Measurements from ENCODE around the gene CPED1. TPM values are rescaled to one million over a fixed set of nuclear protein-coding genes. Genes with fewer than 3 reads are reported as not detected.
"Not testable (repeated sequence)": the region's sequence is repeated elsewhere in the genome, so short reads cannot be mapped to it uniquely, and the experiment has no call there.

The CPED1 gene
- total RNA-seq, 1 donor from 2014 or later = 33.8 TPM

GRCh38 chr7:121029302-121029701, 40.8 kb downstream of the CPED1 start:
- H3K4me1 ChIP-seq = peaks cover 58% of the 10 kb centered on the region
- H3K4me3 ChIP-seq = no peak overlapping the region
- no peaks in the 10 kb centered on the region for H3K36me3 ChIP-seq
- H3K27me3 ChIP-seq (ENCODE audit: low read depth) = no peaks in the 10 kb centered on the region
- TF ChIP-seq CTCF (IDR thresholded peaks at IDR 0.05; ENCODE audit: borderline replicate concordance) = no peak
- intact Hi-C loops (cut with micrococcal nuclease) = no loop called here
- DNase-seq = no peak
- H3K9me3 ChIP-seq (replicated peaks) = no peaks in the 10 kb centered on the region
- H3K27ac ChIP-seq (replicated peaks) = peak overlapping the region; percentile 75

- no peaks in the 10 kb centered on the region for H3K36me3 ChIP-seq
- H3K27me3 ChIP-seq (ENCODE audit: low read depth) = no peaks in the 10 kb centered on the region
- H3K4me1 ChIP-seq = peaks cover 48% of the 10 kb centered on the region
- no peaks in the 10 kb centered on the region for H3K9me3 ChIP-seq (replicated peaks)
- no peak for TF ChIP-seq CTCF (IDR thresholded peaks at IDR 0.05; ENCODE audit: borderline replicate concordance)
- peak overlapping the region; percentile 75 for H3K27ac ChIP-seq (replicated peaks)
- no peak for DNase-seq
- H3K4me3 ChIP-seq = peak overlapping the region; percentile 9
- intact Hi-C loops (cut with micrococcal nuclease) = no loop called here
Observed at GRCh38 chr7:121030308-121030707, 41.8 kb downstream of the CPED1 start.

GRCh38 chr7:121032645-121033460, 44.3 kb downstream of the CPED1 start:
- peak overlapping the region; percentile 43 for H3K27ac ChIP-seq (replicated peaks)
- no peak for TF ChIP-seq CTCF (IDR thresholded peaks at IDR 0.05; ENCODE audit: borderline replicate concordance)
- intact Hi-C loops (cut with micrococcal nuclease) = no loop called here
- peaks cover 11% of the 10 kb centered on the region for H3K9me3 ChIP-seq (replicated peaks)
- H3K27me3 ChIP-seq (ENCODE audit: low read depth) = no peaks in the 10 kb centered on the region
- no peak for DNase-seq
- no peak overlapping the region for H3K4me3 ChIP-seq
- H3K36me3 ChIP-seq = no peaks in the 10 kb centered on the region
- peaks cover 41% of the 10 kb centered on the region for H3K4me1 ChIP-seq

GRCh38 chr7:121034929-121035328, 46.4 kb downstream of the CPED1 start:
- TF ChIP-seq CTCF (IDR thresholded peaks at IDR 0.05; ENCODE audit: borderline replicate concordance) = no peak
- Histone ChIP-seq H3K4me1 (peaks cover 39% of the 10 kb centered on the region), H3K9me3 (replicated peaks) (peaks cover 11% of the 10 kb centered on the region), H3K27ac (replicated peaks) (no peak overlapping the region), H3K4me3 (no peak overlapping the region), H3K36me3 (no peaks in the 10 kb centered on the region), H3K27me3 (ENCODE audit: low read depth) (no peaks in the 10 kb centered on the region)
- intact Hi-C loops (cut with micrococcal nuclease) = no loop called here
- no peak for DNase-seq

- DNase-seq; intact Hi-C loops (cut with micrococcal nuclease); H3K27me3 ChIP-seq (ENCODE audit: low read depth); H3K4me3 ChIP-seq; H3K27ac ChIP-seq (replicated peaks); H3K36me3 ChIP-seq: not testable (repeated sequence)
- peaks cover 11% of the 10 kb centered on the region for H3K9me3 ChIP-seq (replicated peaks)
- peaks cover 47% of the 10 kb centered on the region for H3K4me1 ChIP-seq
Observed at GRCh38 chr7:121036776-121037175, 48.3 kb downstream of the CPED1 start.

- H3K4me3 ChIP-seq; H3K36me3 ChIP-seq; DNase-seq; H3K27me3 ChIP-seq (ENCODE audit: low read depth); intact Hi-C loops (cut with micrococcal nuclease); H3K27ac ChIP-seq (replicated peaks): not testable (repeated sequence)
- H3K4me1 ChIP-seq = peaks cover 51% of the 10 kb centered on the region
- peaks cover 11% of the 10 kb centered on the region for H3K9me3 ChIP-seq (replicated peaks)
Observed at GRCh38 chr7:121037329-121037728, 48.8 kb downstream of the CPED1 start.
